Measurements from ENCODE around the gene RSPRY1.

GRCh38 chr16:57261806-57262205 lies 75.7 kb downstream of the RSPRY1 start:
- TF ChIP-seq MAX (IDR thresholded peaks at IDR 0.05), result no peak
- no peak for TF ChIP-seq RAD21 (IDR thresholded peaks at IDR 0.05; ENCODE audit: low read depth)
- no peak for TF ChIP-seq REST (IDR thresholded peaks at IDR 0.05; ENCODE audit: low read depth)
- TF ChIP-seq USF1 (IDR thresholded peaks at IDR 0.05), result no peak
- no peak for TF ChIP-seq ZBTB7A (IDR thresholded peaks at IDR 0.05; ENCODE audit: low read depth)
- TF ChIP-seq TEAD4 (IDR thresholded peaks at IDR 0.05), result no peak
- no peak for TF ChIP-seq TAF1 (IDR thresholded peaks at IDR 0.05; ENCODE audit: low read depth)
- TF ChIP-seq TCF12 (IDR thresholded peaks at IDR 0.05; ENCODE audit: low read depth), result no peak
- no peak for TF ChIP-seq CREB1 (IDR thresholded peaks at IDR 0.05; ENCODE audit: low read depth)
- no peak for TF ChIP-seq CEBPB (IDR thresholded peaks at IDR 0.05)
